Suppressor macrophage treated with lipopolysaccharide for 1 hour (primary cell): Measurements from ENCODE around the gene CFHR4.
"Not testable (repeated sequence)": the region's sequence is repeated elsewhere in the genome, so short reads cannot be mapped to it uniquely, and the experiment has no call there.

Experiments used
- DNase-seq, 3 donors: peaks; one replicate each; pipeline ENCODE4 v3.0.0-alpha.2; 2020 to 2022

Gene CFHR4

GRCh38 chr1:196943568-196943967 is 55.7 kb downstream of the CFHR4 start, which contains the start of gene CFHR2:
Gene CFHR2 (plus strand): TSS chr1:196943738. CDS start chr1:196943881, 143 bp downstream.
- not testable (repeated sequence) for DNase-seq

- no peak for DNase-seq
Measured at GRCh38 chr1:196951711-196952394, 64.0 kb downstream of the CFHR4 start.

GRCh38 chr1:196954778-196955177 is 66.9 kb downstream of the CFHR4 start:
- DNase-seq: no peak

- no peak for DNase-seq
Measured at GRCh38 chr1:196955926-196956325, 68.1 kb downstream of the CFHR4 start.

GRCh38 chr1:196960854-196961253 is 73.0 kb downstream of the CFHR4 start:
- DNase-seq: no peak
